Bronchial epithelial cell (primary cell): ENCODE measurements around the gene TEX2. TPM values are rescaled to one million over a fixed set of nuclear protein-coding genes. Genes with fewer than 3 reads are reported as not detected.

Experiments
- DNase-seq: peaks from one replicate; pipeline ENCODE4 v3.0.0-alpha.2; 2010; ENCODE audit warnings: low read depth
- FAIRE-seq: peaks from 2 replicates; lab custom pipeline; 2011; peaks lifted over from hg19 to GRCh38; lab: Jason Lieb, UNC
- H3K27me3 ChIP-seq: 2 replicates; pipeline ENCODE4 v1.5.1; 2011; ENCODE audit warnings: low read length; ENCODE audit not compliant: control insufficient read depth, insufficient read depth
- H3K36me3 ChIP-seq: 2 replicates; pipeline ENCODE4 v1.5.1; 2011; ENCODE audit warnings: low read length; ENCODE audit not compliant: control insufficient read depth, insufficient read depth
- H3K4me3 ChIP-seq: 2 replicates; pipeline ENCODE4 v1.5.1; 2011; ENCODE audit warnings: mild to moderate bottlenecking, low read depth, low read length, control low read depth
- CTCF ChIP-seq: IDR thresholded peaks from 2 replicates; pipeline ENCODE4 v1.5.1; 2011; ENCODE audit warnings: mild to moderate bottlenecking, moderate library complexity, low read length, control low read depth, inconsistent platforms; ENCODE audit not compliant: insufficient read depth, severe bottlenecking
- total RNA-seq: library from RNA; depleted of rRNA; stranded (reverse); fragments of >200 nt; gene quantifications from 2 replicates; pipeline ENCODE4 v1.2.1, GENCODE V29; 2014

Gene TEX2
- total RNA-seq, 1 donor from 2014 or later, result 14.7 TPM

- no peak for TF ChIP-seq CTCF
- no peak overlapping the region for H3K4me3 ChIP-seq
- FAIRE-seq (no peak), DNase-seq (no peak)
- peaks cover 2% of the 10 kb centered on the region for H3K36me3 ChIP-seq
- no peaks in the 10 kb centered on the region for H3K27me3 ChIP-seq
Observed at GRCh38 chr17:64218066-64218465, 45.0 kb downstream of the TEX2 start.

GRCh38 chr17:64217249-64217691 lies 45.8 kb downstream of the TEX2 start:
- Histone ChIP-seq H3K27me3 (no peaks in the 10 kb centered on the region), H3K36me3 (peaks cover 2% of the 10 kb centered on the region), H3K4me3 (no peak overlapping the region)
- TF ChIP-seq CTCF, result no peak
- DNase-seq, result no peak
- no peak for FAIRE-seq

- no peak for DNase-seq
- H3K27me3 ChIP-seq, result no peaks in the 10 kb centered on the region
Observed at GRCh38 chr17:64216338-64217248, 46.5 kb downstream of the TEX2 start.

GRCh38 chr17:64216000-64216337 lies 47.1 kb downstream of the TEX2 start:
- no peak for DNase-seq
- Histone ChIP-seq H3K36me3 (peaks cover 2% of the 10 kb centered on the region), H3K27me3 (no peaks in the 10 kb centered on the region), H3K4me3 (no peak overlapping the region)
- no peak for TF ChIP-seq CTCF
- FAIRE-seq, result no peak

More at GRCh38 chr17:64216338-64217248, 46.5 kb downstream of the TEX2 start:
- FAIRE-seq, result no peak
- no peak for TF ChIP-seq CTCF
- peaks cover 2% of the 10 kb centered on the region for H3K36me3 ChIP-seq
- H3K4me3 ChIP-seq, result no peak overlapping the region

- H3K27me3 ChIP-seq, result no peaks in the 10 kb centered on the region
- DNase-seq (no peak), FAIRE-seq (no peak)
- TF ChIP-seq CTCF, result no peak
- peaks cover 2% of the 10 kb centered on the region for H3K36me3 ChIP-seq
- H3K4me3 ChIP-seq, result no peak overlapping the region
Observed at GRCh38 chr17:64214950-64215349, 48.1 kb downstream of the TEX2 start.
